HCT116 (cell line): ENCODE data around the gene PBX3.

Experiments
- CBX3 ChIP-seq: IDR thresholded peaks from 2 replicates; pipeline ENCODE4 v1.6.1; 2012; ENCODE audit warnings: low read depth
- CEBPB ChIP-seq: IDR thresholded peaks from 2 replicates; pipeline ENCODE4 v1.6.1; 2012; ENCODE audit warnings: low read depth
- CTCF ChIP-seq, 3 experiments: fragments of 200-600 bp in 1 of 3; sonication (generic) in 1 of 3; IDR thresholded peaks in 2 of 3; conservative IDR thresholded peaks in 1 of 3; 2 replicates each; pipeline ENCODE4 v1.5.1; 2012 to 2017; ENCODE audit warnings: low read depth in 2 of 3, low read length in 2 of 3, antibody characterized with exemption in 1 of 3, borderline replicate concordance in 1 of 3, control low read depth in 1 of 3, mild to moderate bottlenecking in 1 of 3, mixed read lengths in 1 of 3, mixed run types in 1 of 3, moderate library complexity in 1 of 3; ENCODE audit not compliant: insufficient read depth in 1 of 3
- EGR1 ChIP-seq: IDR thresholded peaks from 2 replicates; pipeline ENCODE4 v1.6.1; 2012; ENCODE audit warnings: low read depth
- ELF1 ChIP-seq: IDR thresholded peaks from 2 replicates; pipeline ENCODE4 v1.6.1; 2012; ENCODE audit warnings: low read depth, borderline replicate concordance
- EZH2 ChIP-seq: fragments of 200-600 bp; sonication (generic); IDR thresholded peaks from 2 replicates; pipeline ENCODE4 v1.6.1; 2017; ENCODE audit warnings: antibody characterized with exemption, mixed run types
- EZH2phosphoT487 ChIP-seq: fragments of 200-600 bp; IDR thresholded peaks from 2 replicates; pipeline ENCODE4 v1.6.1; 2018; ENCODE audit warnings: antibody characterized with exemption, borderline replicate concordance
- MAX ChIP-seq: IDR thresholded peaks from 2 replicates; pipeline ENCODE4 v1.6.1; 2012
- POLR2A ChIP-seq: IDR thresholded peaks from 2 replicates; pipeline ENCODE4 v1.7.0; 2011; ENCODE audit warnings: borderline replicate concordance; ENCODE audit not compliant: insufficient read depth, insufficient read length; ENCODE audit errors: extremely low read depth
- POLR2AphosphoS5 ChIP-seq: IDR thresholded peaks from 2 replicates; pipeline ENCODE4 v1.6.1; 2011; ENCODE audit warnings: mild to moderate bottlenecking, low read depth, low read length, moderate library complexity
- RAD21 ChIP-seq: IDR thresholded peaks from 2 replicates; pipeline ENCODE4 v1.6.1; 2012; ENCODE audit warnings: low read depth, mild to moderate bottlenecking
- REST ChIP-seq: IDR thresholded peaks from 2 replicates; pipeline ENCODE4 v1.6.1; 2012; ENCODE audit warnings: low read depth
- YY1 ChIP-seq: IDR thresholded peaks from 2 replicates; pipeline ENCODE4 v1.6.1; 2011; ENCODE audit warnings: low read length, low read depth, moderate library complexity, mild to moderate bottlenecking; ENCODE audit not compliant: insufficient replicate concordance; ENCODE audit errors: extremely low read depth
- ZNF274 ChIP-seq: fragments of 200-500 bp; sonication (Bioruptor generic); IDR thresholded peaks from 2 replicates; pipeline ENCODE4 v1.6.1; 2014; ENCODE audit warnings: mild to moderate bottlenecking, low read depth, low read length, inconsistent platforms

GRCh38 chr9:125985998-125986655 is 239.0 kb downstream of the PBX3 start:
- TF ChIP-seq POLR2A (no peak), RAD21 (no peak), ELF1 (no peak), EZH2 (no peak), REST (no peak), CTCF (IDR thresholded peaks at IDR 0.05 in 2 of 3, conservative IDR thresholded peaks at IDR 0.05 in 1 of 3; ENCODE audit: borderline replicate concordance in 1 of 3, insufficient read depth in 1 of 3, low read depth in 2 of 3, low read length in 2 of 3) (no peak), EZH2phosphoT487 (no peak), MAX (no peak), CBX3 (no peak), EGR1 (no peak), YY1 (no peak), CEBPB (no peak), ZNF274 (no peak), POLR2AphosphoS5 (no peak)
